ENCODE results near the gene GREB1.

Gene GREB1

GRCh38 chr2:11684894-11685460 is 151.1 kb downstream of the GREB1 start:
- TF ChIP-seq, protein P1, sequence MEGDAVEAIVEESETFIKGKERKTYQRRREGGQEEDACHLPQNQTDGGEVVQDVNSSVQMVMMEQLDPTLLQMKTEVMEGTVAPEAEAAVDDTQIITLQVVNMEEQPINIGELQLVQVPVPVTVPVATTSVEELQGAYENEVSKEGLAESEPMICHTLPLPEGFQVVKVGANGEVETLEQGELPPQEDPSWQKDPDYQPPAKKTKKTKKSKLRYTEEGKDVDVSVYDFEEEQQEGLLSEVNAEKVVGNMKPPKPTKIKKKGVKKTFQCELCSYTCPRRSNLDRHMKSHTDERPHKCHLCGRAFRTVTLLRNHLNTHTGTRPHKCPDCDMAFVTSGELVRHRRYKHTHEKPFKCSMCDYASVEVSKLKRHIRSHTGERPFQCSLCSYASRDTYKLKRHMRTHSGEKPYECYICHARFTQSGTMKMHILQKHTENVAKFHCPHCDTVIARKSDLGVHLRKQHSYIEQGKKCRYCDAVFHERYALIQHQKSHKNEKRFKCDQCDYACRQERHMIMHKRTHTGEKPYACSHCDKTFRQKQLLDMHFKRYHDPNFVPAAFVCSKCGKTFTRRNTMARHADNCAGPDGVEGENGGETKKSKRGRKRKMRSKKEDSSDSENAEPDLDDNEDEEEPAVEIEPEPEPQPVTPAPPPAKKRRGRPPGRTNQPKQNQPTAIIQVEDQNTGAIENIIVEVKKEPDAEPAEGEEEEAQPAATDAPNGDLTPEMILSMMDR (IDR thresholded peaks at IDR 0.05; ENCODE audit: extremely low read depth, insufficient read depth, missing control alignments), result no peak
- in situ Hi-C loops (cut with MboI; ENCODE audit: low pct_unique_long_range_greater_than_20kb, low sequenced_read_pairs, unreplicated experiment), result loop anchor here (10.0 to 25.0 kb wide), 2 partner anchors 100 to 1327 kb away; no protein-coding TSS in a partner anchor
- DNase-seq (ENCODE audit: low spot score), result no peak

- in situ Hi-C loops (cut with MboI; ENCODE audit: low pct_unique_long_range_greater_than_20kb, low sequenced_read_pairs, unreplicated experiment), result loop anchor here (10.0 to 25.0 kb wide), 2 partner anchors 99 to 1326 kb away; no protein-coding TSS in a partner anchor
- DNase-seq (ENCODE audit: low spot score), result no peak
- TF ChIP-seq, protein P1 (IDR thresholded peaks at IDR 0.05; ENCODE audit: extremely low read depth, insufficient read depth, missing control alignments), result no peak
Measured at GRCh38 chr2:11685906-11686470, 152.1 kb downstream of the GREB1 start.

DNA sequence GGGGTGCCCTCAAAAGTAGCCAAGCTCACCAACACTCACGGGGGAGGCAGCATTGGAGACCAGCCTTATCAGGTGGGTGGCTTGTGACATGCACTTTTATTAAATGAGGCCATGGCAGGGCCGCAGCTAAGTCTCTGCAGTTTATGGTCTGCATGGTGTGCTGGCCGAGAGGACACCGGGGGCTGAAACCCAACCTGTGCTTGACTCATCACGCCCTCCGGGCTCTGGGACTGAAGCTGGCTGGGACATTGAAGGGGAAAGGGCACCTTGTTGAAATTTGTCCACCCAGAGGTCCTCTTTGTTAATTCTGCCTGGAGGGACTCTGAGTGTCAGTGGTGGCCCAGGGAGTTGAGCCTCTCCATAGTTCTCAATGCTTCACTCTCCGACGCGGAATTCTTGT is 153.9 kb downstream of the GREB1 start:
- in situ Hi-C loops (cut with MboI; ENCODE audit: low pct_unique_long_range_greater_than_20kb, low sequenced_read_pairs, unreplicated experiment), result loop anchor here (10.0 to 25.0 kb wide), 2 partner anchors 97 to 1325 kb away; no protein-coding TSS in a partner anchor
- TF ChIP-seq, protein P1 (IDR thresholded peaks at IDR 0.05; ENCODE audit: extremely low read depth, insufficient read depth, missing control alignments), result no peak
- DNase-seq (ENCODE audit: low spot score), result no peak

DNA sequence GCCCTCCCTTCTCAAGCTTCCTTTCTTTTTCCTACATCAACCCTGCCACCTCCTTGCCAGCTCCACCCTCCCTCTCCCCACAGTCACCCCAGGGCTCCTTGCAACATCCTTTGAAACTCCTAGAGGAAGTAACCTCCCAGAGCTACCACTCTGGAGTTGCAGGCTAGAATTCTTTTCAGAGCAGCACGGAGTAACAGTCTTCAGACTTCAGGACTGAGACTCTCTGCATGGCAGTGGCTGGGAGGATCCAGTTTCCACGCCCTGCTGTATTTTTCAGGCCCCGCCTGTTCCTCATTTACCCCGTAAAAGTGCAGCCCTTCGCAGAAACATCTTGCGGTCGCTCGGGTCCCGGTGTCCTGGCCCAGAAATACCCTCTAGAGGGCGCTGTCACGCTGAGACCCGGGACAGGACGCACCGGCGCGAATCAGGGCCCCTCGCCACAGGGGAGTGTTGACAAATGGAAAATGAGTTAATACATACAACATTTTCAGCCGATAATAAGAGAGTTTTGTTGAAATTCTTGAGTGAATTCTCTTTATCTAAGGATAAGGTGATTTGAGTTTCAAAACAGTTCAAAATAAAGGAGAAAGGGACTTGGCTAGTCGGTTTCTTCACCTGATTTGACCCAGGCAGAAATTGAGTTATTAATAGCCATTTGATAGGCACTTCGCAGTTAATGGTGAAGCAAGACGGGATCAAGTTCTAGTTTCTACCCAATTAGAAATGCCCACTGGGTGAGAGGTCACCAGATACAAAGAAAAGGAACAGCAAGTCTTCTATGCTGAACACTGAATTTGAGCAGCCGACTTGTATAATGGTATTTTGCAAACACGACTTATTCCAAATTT is 154.6 kb downstream of the GREB1 start:
- peak; percentile 83 for DNase-seq (ENCODE audit: low spot score)
- in situ Hi-C loops (cut with MboI; ENCODE audit: low pct_unique_long_range_greater_than_20kb, low sequenced_read_pairs, unreplicated experiment), result loop anchor here (10.0 to 25.0 kb wide), 2 partner anchors 96 to 1324 kb away; no protein-coding TSS in a partner anchor
- TF ChIP-seq, protein P1 (IDR thresholded peaks at IDR 0.05; ENCODE audit: extremely low read depth, insufficient read depth, missing control alignments), result peak; percentile 81

- TF ChIP-seq, protein P1 (IDR thresholded peaks at IDR 0.05; ENCODE audit: extremely low read depth, insufficient read depth, missing control alignments), result no peak
- DNase-seq (ENCODE audit: low spot score), result no peak
- in situ Hi-C loops (cut with MboI; ENCODE audit: low pct_unique_long_range_greater_than_20kb, low sequenced_read_pairs, unreplicated experiment), result loop anchor here (25.0 kb wide), 1 partner anchor 1321 kb away; no protein-coding TSS in a partner anchor
Measured at GRCh38 chr2:11691076-11691660, 157.3 kb downstream of the GREB1 start.
